HEK293 (cell line): Measurements from ENCODE around the gene VKORC1L1.
"Not testable (repeated sequence)": the region's sequence is repeated elsewhere in the genome, so short reads cannot be mapped to it uniquely, and the experiment has no call there.

ENCODE experiments used
- CTCF ChIA-PET: fragments of 350-600 bp; formaldehyde crosslinking; extraction: SDS; loops from one replicate; lab custom pipeline; 2021; ENCODE audit warnings: antibody characterized with exemption; lab: Yijun Ruan, JAX
- POLR2A ChIA-PET: fragments of 300-600 bp; formaldehyde crosslinking; extraction: SDS; loops from one replicate; lab custom pipeline; 2020; ENCODE audit warnings: antibody characterized with exemption, inconsistent platforms; lab: Yijun Ruan, JAX
- H3K27ac ChIP-seq: fragments of 200-500 bp; sonication (Bioruptor generic); 2 replicates; pipeline ENCODE4 v1.5.1; 2014; ENCODE audit warnings: low read depth, low read length, control low read depth, inconsistent platforms; ENCODE audit errors: extremely low read depth
- H3K36me3 ChIP-seq, 2 experiments: fragments of 200-500 bp in 1 of 2; sonication (Bioruptor generic) in 1 of 2; 1 replicate in 1 of 2; 2 replicates in 1 of 2; pipeline ENCODE4 v1.5.1; 2014 to 2017; ENCODE audit warnings: inconsistent platforms in 2 of 2, low read length in 2 of 2; ENCODE audit not compliant: control insufficient read depth in 2 of 2, insufficient read depth in 1 of 2
- H3K4me1 ChIP-seq: fragments of 200-500 bp; sonication (Bioruptor generic); 2 replicates; pipeline ENCODE4 v1.5.1; 2014; ENCODE audit warnings: mild to moderate bottlenecking, low read length, inconsistent platforms; ENCODE audit not compliant: control insufficient read depth, insufficient read depth
- H3K4me3 ChIP-seq: 2 replicates; pipeline ENCODE4 v1.5.1; 2011; ENCODE audit warnings: low read depth, mild to moderate bottlenecking, control low read depth, low read length, moderate library complexity
- H3K9me3 ChIP-seq: fragments of 200-500 bp; sonication (Bioruptor generic); 2 replicates; pipeline ENCODE4 v1.5.1; 2014; ENCODE audit warnings: low read depth, low read length, inconsistent platforms; ENCODE audit not compliant: control insufficient read depth, insufficient read depth
- BCL11A ChIP-seq: fragments of 450-650 bp; formaldehyde crosslinking; IDR thresholded peaks from 2 replicates; pipeline ENCODE4 v1.5.1; 2016; ENCODE audit warnings: low read depth, missing biosample characterization, missing genetic modification characterization
- KLF8 ChIP-seq: fragments of 450-650 bp; formaldehyde crosslinking; IDR thresholded peaks from 2 replicates; pipeline ENCODE4 v1.5.1; 2016; ENCODE audit warnings: missing biosample characterization, missing genetic modification characterization
- MZF1 ChIP-seq: fragments of 450-650 bp; formaldehyde crosslinking; IDR thresholded peaks from 2 replicates; pipeline ENCODE4 v1.5.1; 2017; ENCODE audit warnings: missing biosample characterization, missing genetic modification characterization, borderline replicate concordance
- ZBTB20 ChIP-seq: fragments of 450-650 bp; formaldehyde crosslinking; IDR thresholded peaks from 2 replicates; pipeline ENCODE4 v1.5.1; 2016; ENCODE audit warnings: missing biosample characterization, missing genetic modification characterization
- ZFHX2 ChIP-seq: fragments of 450-650 bp; formaldehyde crosslinking; conservative IDR thresholded peaks from 2 replicates; pipeline ENCODE4 v1.5.1; 2016; ENCODE audit warnings: missing biosample characterization, missing genetic modification characterization
- ZFP69B ChIP-seq: fragments of 450-650 bp; formaldehyde crosslinking; IDR thresholded peaks from 2 replicates; pipeline ENCODE4 v1.5.1; 2016; ENCODE audit warnings: missing biosample characterization, missing genetic modification characterization
- ZNF157 ChIP-seq: fragments of 450-650 bp; formaldehyde crosslinking; IDR thresholded peaks from 2 replicates; pipeline ENCODE4 v1.5.1; 2016; ENCODE audit warnings: missing biosample characterization, missing genetic modification characterization
- ZNF16 ChIP-seq: fragments of 450-650 bp; formaldehyde crosslinking; IDR thresholded peaks from 2 replicates; pipeline ENCODE4 v1.5.1; 2016; ENCODE audit warnings: low read depth, missing biosample characterization, missing genetic modification characterization
- ZNF175 ChIP-seq: fragments of 450-650 bp; formaldehyde crosslinking; IDR thresholded peaks from 2 replicates; pipeline ENCODE4 v1.5.1; 2016; ENCODE audit warnings: missing biosample characterization, missing genetic modification characterization
- ZNF292 ChIP-seq: fragments of 450-650 bp; formaldehyde crosslinking; IDR thresholded peaks from 2 replicates; pipeline ENCODE4 v1.5.1; 2016; ENCODE audit warnings: low read depth, missing biosample characterization, missing genetic modification characterization, borderline replicate concordance
- ZNF510 ChIP-seq: fragments of 450-650 bp; formaldehyde crosslinking; IDR thresholded peaks from 2 replicates; pipeline ENCODE4 v1.5.1; 2018; ENCODE audit warnings: mild to moderate bottlenecking, missing genetic modification characterization, missing biosample characterization; ENCODE audit not compliant: insufficient replicate concordance
- ZNF677 ChIP-seq: fragments of 450-650 bp; IDR thresholded peaks from 2 replicates; pipeline ENCODE4 v1.5.0; 2018; ENCODE audit warnings: missing biosample characterization, mild to moderate bottlenecking, missing genetic modification characterization, moderate library complexity
- TF ChIP-seq, protein P1 (sequence below): fragments of 450-650 bp; formaldehyde crosslinking; IDR thresholded peaks from 2 replicates; pipeline ENCODE4 v1.5.0; 2017; ENCODE audit warnings: missing biosample characterization, missing genetic modification characterization, borderline replicate concordance
- TF ChIP-seq, protein P2 (sequence below): fragments of 450-650 bp; formaldehyde crosslinking; IDR thresholded peaks from 2 replicates; pipeline ENCODE4 v1.5.1; 2016; ENCODE audit warnings: missing biosample characterization, missing genetic modification characterization
- TF ChIP-seq, protein P3 (sequence below): fragments of 450-650 bp; formaldehyde crosslinking; IDR thresholded peaks from 2 replicates; pipeline ENCODE4 v1.5.1; 2016; ENCODE audit warnings: missing biosample characterization, missing genetic modification characterization
- TF ChIP-seq, protein P4 (sequence below): fragments of 450-650 bp; formaldehyde crosslinking; IDR thresholded peaks from 2 replicates; pipeline ENCODE4 v1.5.1; 2017; ENCODE audit warnings: missing biosample characterization, mild to moderate bottlenecking, missing genetic modification characterization, moderate library complexity

Gene VKORC1L1

DNA sequence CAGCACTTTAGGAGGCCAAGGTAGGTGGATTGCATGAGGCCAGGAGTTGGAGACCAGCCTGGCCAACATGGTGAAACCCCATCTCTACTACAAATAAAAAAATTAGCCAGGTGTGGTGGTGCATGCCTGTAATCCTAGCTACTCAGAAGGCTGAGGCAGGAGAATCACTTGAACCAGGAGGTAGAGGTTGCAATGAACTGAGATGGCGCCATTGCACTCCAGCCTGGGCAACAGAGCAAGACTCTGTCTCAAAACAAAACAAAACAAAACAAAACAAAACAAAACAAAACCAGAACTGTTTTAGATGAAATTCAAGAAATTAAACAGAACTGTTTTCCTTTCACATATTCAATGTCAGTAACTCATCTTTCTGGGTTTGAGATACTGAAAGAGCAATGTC, 115.6 kb downstream of the VKORC1L1 start:
- H3K9me3 ChIP-seq, H3K4me1 ChIP-seq, H3K27ac ChIP-seq, POLR2A ChIA-PET, H3K36me3 ChIP-seq, H3K4me3 ChIP-seq: not testable (repeated sequence)
- CTCF ChIA-PET: interaction anchor here (1.1 kb wide), 1 partner anchor 11 kb away, joined by 4 read pairs; no protein-coding TSS in a partner anchor

DNA sequence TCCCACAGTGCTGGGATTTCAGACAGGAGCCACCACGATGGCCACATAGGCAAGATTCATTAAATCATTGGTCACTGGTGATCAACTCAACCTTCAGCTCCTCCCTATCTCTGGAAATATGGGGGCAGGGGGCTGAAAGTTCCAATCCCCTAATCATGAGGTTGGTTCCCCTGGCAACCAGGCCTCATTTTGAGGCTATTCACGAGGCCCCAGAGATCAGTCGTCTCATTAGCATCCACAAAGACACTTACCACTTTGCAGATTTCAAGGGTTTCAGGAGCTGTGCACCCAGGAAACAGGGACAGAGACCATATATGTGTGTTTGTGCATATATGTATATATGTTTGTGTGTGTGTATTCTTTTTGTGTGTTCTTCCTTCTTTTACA, 116.8 kb downstream of the VKORC1L1 start:
- no peaks in the 10 kb centered on the region for H3K9me3 ChIP-seq
- no peaks in the 10 kb centered on the region for H3K4me1 ChIP-seq
- TF ChIP-seq ZNF157 (tag by site-specific recombination) (no peak), ZBTB20 (tag by site-specific recombination) (no peak), ZFP69B (tag by site-specific recombination) (no peak), ZFHX2 (tag by site-specific recombination) (no peak), MZF1 (tag by site-specific recombination) (no peak), BCL11A (tag by site-specific recombination) (no peak), KLF8 (no peak), ZNF677 (tag by site-specific recombination) (no peak), ZNF292 (tag by site-specific recombination) (no peak), ZNF175 (no peak), ZNF16 (tag by site-specific recombination) (no peak), ZNF510 (tag by site-specific recombination) (no peak)
- TF ChIP-seq, protein P1, sequence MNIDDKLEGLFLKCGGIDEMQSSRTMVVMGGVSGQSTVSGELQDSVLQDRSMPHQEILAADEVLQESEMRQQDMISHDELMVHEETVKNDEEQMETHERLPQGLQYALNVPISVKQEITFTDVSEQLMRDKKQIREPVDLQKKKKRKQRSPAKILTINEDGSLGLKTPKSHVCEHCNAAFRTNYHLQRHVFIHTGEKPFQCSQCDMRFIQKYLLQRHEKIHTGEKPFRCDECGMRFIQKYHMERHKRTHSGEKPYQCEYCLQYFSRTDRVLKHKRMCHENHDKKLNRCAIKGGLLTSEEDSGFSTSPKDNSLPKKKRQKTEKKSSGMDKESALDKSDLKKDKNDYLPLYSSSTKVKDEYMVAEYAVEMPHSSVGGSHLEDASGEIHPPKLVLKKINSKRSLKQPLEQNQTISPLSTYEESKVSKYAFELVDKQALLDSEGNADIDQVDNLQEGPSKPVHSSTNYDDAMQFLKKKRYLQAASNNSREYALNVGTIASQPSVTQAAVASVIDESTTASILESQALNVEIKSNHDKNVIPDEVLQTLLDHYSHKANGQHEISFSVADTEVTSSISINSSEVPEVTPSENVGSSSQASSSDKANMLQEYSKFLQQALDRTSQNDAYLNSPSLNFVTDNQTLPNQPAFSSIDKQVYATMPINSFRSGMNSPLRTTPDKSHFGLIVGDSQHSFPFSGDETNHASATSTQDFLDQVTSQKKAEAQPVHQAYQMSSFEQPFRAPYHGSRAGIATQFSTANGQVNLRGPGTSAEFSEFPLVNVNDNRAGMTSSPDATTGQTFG (tag by site-specific recombination): no peak
- TF ChIP-seq, protein P2, sequence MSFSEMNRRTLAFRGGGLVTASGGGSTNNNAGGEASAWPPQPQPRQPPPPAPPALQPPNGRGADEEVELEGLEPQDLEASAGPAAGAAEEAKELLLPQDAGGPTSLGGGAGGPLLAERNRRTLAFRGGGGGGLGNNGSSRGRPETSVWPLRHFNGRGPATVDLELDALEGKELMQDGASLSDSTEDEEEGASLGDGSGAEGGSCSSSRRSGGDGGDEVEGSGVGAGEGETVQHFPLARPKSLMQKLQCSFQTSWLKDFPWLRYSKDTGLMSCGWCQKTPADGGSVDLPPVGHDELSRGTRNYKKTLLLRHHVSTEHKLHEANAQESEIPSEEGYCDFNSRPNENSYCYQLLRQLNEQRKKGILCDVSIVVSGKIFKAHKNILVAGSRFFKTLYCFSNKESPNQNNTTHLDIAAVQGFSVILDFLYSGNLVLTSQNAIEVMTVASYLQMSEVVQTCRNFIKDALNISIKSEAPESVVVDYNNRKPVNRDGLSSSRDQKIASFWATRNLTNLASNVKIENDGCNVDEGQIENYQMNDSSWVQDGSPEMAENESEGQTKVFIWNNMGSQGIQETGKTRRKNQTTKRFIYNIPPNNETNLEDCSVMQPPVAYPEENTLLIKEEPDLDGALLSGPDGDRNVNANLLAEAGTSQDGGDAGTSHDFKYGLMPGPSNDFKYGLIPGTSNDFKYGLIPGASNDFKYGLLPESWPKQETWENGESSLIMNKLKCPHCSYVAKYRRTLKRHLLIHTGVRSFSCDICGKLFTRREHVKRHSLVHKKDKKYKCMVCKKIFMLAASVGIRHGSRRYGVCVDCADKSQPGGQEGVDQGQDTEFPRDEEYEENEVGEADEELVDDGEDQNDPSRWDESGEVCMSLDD (tag by site-specific recombination): no peak
- TF ChIP-seq, protein P3, sequence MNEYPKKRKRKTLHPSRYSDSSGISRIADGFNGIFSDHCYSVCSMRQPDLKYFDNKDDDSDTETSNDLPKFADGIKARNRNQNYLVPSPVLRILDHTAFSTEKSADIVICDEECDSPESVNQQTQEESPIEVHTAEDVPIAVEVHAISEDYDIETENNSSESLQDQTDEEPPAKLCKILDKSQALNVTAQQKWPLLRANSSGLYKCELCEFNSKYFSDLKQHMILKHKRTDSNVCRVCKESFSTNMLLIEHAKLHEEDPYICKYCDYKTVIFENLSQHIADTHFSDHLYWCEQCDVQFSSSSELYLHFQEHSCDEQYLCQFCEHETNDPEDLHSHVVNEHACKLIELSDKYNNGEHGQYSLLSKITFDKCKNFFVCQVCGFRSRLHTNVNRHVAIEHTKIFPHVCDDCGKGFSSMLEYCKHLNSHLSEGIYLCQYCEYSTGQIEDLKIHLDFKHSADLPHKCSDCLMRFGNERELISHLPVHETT (tag by site-specific recombination): no peak
- TF ChIP-seq, protein P4, sequence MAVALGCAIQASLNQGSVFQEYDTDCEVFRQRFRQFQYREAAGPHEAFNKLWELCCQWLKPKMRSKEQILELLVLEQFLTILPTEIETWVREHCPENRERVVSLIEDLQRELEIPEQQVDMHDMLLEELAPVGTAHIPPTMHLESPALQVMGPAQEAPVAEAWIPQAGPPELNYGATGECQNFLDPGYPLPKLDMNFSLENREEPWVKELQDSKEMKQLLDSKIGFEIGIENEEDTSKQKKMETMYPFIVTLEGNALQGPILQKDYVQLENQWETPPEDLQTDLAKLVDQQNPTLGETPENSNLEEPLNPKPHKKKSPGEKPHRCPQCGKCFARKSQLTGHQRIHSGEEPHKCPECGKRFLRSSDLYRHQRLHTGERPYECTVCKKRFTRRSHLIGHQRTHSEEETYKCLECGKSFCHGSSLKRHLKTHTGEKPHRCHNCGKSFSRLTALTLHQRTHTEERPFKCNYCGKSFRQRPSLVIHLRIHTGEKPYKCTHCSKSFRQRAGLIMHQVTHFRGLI: no peak
- H3K27ac ChIP-seq: no peak overlapping the region
- no peak overlapping the region for H3K4me3 ChIP-seq
- CTCF ChIA-PET: interaction anchor here (0.6 to 1.1 kb wide), 4 partner anchors 10 to 1051 kb away, joined by 3 to 4 read pairs (median 3); no protein-coding TSS in a partner anchor
- no peaks in the 10 kb centered on the region for H3K36me3 ChIP-seq
- POLR2A ChIA-PET: no interaction called here
